ENCODE measurements around the gene STAC.
A peak's percentile ranks its signal among the peaks of the same experiment; 100 is the strongest.
"Not testable (repeated sequence)": the region's sequence is repeated elsewhere in the genome, so short reads cannot be mapped to it uniquely, and the experiment has no call there.

STAC gene

DNA sequence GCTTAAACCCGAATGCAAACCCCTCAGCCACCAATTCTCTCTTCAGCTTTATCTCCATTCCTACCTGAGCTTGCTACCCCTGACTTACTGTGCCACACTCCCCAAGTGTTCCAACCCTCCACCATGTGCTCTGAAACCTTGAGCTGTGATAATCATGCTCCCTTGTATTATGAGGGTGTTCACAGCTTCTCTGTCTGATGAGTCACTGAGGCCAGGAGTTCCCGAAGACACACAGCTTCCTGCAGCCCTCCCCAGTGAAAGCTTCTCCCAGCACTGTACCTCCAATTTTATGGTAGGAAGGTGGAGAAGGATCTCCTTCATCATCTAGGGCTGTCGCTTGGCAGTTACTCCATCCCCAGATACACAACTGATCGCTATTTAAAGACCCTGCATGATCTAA, 24.9 kb downstream of the STAC start:
- DNase-seq = no peak
- in situ Hi-C loops (cut with HindIII; ENCODE audit: low pct_ligation_motif_present, low pct_unique_long_range_greater_than_20kb, low sequenced_read_pairs) = no loop called here

DNA sequence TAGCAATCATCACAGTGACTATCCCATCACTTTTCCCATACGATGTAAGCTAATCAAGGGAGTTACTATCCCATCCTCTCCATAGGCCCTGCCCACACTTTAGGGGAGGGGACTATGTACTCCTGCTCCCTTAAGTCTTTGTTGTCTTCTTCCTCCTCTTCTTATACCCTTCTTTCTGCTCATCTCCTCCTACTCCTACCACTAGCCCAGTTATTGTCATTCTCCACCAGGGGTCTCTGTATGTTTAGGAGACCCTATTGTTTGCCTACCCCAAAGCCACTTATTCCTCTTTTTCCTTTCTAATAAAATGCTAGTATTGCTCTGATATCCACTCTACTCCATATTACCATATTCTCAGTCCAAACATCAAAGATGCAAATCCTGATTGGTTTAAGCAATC, 27.8 kb downstream of the STAC start:
- no peak for DNase-seq
- in situ Hi-C loops (cut with HindIII; ENCODE audit: low pct_ligation_motif_present, low pct_unique_long_range_greater_than_20kb, low sequenced_read_pairs) = no loop called here

DNA sequence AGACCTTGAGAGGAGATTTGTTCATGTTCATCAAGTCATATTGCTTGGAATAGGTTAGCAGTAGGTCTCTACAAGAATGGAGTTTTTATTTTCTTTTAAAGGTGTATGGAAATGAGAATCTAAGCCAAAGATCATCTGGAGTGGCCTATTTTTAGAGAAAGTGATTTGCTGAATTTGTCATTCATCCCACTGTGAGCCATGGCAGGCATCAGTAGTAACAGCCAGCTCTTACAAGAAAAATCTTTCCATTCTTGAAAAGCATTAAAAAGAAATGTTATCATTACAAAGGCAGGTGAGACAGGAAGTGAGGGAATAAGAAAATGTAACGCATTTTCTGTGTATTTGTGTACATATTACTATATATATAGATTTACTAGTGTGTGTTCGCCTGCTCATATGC, 29.6 kb downstream of the STAC start:
- no peak for DNase-seq
- in situ Hi-C loops (cut with HindIII; ENCODE audit: low pct_ligation_motif_present, low pct_unique_long_range_greater_than_20kb, low sequenced_read_pairs) = no loop called here

DNA sequence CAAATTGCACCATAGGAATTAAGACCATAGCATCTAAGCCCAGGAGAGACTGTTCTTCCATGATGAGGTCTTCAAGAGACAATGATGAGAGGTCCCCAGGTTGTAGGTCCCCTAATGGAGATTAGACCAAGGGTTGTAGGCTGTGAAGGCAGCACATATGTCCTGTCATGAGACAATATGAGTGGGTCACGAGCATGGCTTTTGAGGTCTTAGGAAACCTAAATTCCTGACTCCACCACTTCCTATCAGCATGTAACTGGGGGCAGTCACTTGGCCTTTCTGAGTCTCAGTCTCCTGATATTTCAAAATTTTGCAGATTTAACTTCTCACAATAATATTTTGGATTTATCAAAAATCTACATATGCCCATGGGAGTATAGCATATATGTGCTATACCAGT, 31.3 kb downstream of the STAC start:
- in situ Hi-C loops (cut with HindIII; ENCODE audit: low pct_ligation_motif_present, low pct_unique_long_range_greater_than_20kb, low sequenced_read_pairs) = no loop called here
- no peak for DNase-seq

DNA sequence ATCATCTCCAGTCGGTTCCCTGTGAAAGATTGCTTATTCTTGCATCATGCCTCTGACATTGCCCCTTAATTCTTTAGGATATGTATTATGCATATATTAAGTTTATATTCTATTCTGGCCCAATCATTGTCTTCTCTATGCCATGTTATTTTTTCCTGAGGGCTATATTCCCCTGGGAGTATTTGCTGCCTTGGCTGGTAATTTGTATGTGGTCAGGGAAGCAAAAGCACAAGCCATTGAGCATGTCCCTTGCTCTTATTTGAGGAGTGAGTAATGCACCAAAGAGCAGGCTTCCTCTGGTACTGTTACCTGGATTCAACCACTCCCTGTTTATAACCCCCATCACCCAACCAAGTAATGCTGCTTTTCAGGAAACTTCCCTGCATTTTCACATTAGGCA, 36.3 kb downstream of the STAC start:
- no peak for DNase-seq
- in situ Hi-C loops (cut with HindIII; ENCODE audit: low pct_ligation_motif_present, low pct_unique_long_range_greater_than_20kb, low sequenced_read_pairs) = no loop called here

DNA sequence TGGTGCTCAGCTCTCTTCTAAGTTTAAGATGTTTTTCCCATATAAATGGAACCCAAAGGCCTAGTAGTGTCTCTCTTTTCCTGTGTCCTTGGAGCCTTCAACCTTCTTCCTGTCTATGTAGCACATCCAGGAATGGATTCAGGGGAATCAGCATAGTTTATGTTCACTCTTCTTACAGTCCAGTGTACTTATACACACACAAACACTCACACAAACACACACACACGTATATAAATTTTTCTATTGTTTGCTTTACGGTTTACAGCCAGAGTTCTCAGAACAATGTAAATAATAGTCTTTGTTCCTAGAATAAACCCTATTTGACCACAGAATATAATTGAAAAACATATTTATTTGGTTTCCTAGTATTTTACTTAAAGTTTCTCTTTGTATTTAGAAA, 36.9 kb downstream of the STAC start:
- in situ Hi-C loops (cut with HindIII; ENCODE audit: low pct_ligation_motif_present, low pct_unique_long_range_greater_than_20kb, low sequenced_read_pairs) = no loop called here
- no peak for DNase-seq

DNA sequence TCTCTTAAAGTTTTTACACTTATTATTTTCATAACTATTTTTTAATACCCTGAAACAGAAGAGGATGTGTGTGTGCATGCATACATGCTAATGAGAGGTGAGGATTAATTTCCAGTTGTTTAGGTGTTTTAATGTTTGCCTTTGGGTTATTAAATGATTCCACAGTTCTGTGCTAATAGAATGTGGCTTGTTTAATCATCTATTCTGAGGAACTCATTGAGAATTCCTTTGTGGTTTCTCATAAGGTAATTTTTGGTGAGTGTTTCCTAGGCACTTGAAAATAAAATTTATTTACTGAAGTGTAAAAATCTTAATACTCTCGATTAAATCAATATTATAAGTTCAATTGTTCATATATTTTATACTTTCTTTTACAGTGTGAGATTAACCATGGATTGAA, 38.0 kb downstream of the STAC start:
- DNase-seq = peak; percentile 48
- in situ Hi-C loops (cut with HindIII; ENCODE audit: low pct_ligation_motif_present, low pct_unique_long_range_greater_than_20kb, low sequenced_read_pairs) = no loop called here

DNA sequence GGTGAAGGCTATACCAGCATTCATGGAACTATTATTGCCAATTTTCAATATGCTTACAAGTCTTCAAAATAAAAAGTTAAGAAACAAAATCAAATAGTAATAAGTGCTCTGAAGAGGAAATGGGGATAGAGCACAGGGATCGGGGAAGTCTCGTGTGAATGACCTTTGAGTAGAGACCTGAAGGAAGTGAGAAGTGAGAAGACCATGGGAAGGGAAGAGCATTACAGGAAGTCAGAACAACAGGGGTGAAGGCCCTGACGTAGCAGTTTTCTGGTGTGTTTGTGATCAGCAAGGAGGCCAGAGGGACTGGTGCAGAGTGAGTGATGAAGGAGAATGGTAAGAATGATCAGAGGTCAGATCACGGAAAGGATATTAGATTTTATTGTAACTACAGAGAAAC, 48.1 kb downstream of the STAC start:
- no peak for DNase-seq
- in situ Hi-C loops (cut with HindIII; ENCODE audit: low pct_ligation_motif_present, low pct_unique_long_range_greater_than_20kb, low sequenced_read_pairs) = no loop called here

DNA sequence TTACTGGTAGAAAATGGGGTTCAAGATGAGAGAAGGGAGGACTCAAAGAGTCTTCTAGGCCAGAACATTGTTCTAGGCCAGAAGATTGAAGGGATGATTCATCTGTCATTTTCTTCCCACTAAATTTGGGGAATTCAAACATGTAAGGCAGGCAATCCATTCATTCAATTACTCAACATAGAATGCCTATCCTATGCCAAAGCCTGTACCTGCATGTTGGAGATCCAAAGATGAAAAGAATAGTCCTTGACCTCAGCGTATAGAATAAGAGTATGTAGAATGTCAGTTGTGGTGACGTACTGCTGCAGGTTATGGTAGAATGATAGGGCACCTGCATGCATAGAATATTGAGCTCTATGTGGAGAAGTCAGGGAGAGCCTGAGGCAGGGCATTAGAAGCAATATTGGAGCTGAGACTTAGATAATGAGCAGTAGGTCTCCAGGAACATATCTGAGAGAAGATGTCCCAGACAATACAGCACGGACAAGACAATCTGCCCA, 49.7 kb downstream of the STAC start:
- no peak for DNase-seq
- in situ Hi-C loops (cut with HindIII; ENCODE audit: low pct_ligation_motif_present, low pct_unique_long_range_greater_than_20kb, low sequenced_read_pairs) = no loop called here

DNA sequence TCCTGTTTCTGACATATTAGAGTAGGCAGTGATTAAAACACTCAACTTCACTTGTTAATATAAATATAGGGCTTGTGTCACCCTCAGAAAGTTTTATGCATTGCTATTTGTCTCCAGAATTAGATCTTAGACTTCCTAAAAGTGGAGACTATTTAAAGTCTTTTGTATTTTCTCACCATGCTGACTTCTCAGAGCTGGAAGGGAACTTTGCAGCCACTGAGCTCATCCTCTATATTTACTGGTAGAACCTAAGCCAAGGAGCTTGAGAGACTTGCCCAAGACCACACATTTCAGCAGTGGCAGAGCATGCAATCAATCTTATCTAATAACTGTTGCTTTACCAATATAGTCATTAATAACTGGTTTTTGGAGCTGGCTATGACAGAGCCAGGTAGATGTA, 53.2 kb downstream of the STAC start:
- in situ Hi-C loops (cut with HindIII; ENCODE audit: low pct_ligation_motif_present, low pct_unique_long_range_greater_than_20kb, low sequenced_read_pairs) = no loop called here

DNA sequence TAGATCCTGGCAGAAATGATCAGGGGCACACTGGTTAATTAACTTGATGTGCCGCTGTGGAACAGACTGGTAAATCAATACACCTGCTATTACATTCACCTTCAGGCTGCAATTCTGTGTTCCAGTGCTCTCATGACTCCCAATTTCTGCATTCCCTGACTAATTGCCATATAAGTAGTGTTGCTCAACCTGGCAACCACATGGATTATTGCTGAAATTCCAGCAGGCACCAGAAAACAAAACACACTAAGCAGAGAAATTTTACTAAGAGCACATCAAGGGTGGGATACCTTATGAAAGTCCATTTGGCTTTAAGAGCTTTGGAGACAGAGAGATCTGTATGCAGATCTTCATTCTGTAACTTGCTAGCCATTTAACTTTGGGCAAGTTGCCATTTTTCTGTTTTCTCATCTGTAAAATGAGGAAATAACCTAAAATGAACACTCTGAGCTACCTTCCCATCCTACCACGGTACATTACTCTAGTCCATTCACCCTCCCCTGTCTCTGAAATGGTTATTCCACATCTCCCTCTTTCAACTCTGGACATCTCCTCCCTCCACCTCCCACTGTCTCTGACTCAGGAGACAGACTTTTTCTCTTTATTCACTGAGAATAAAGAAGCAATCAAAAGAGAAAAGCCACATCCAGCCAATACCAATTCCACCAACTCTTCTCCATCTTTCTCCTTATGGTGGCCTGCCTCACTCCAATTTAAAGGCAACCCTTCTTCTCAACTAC, 54.6 kb downstream of the STAC start:
- in situ Hi-C loops (cut with HindIII; ENCODE audit: low pct_ligation_motif_present, low pct_unique_long_range_greater_than_20kb, low sequenced_read_pairs) = no loop called here
- DNase-seq = no peak

More for the DNA sequence above, 53.2 kb downstream of the STAC start:
- no peak for DNase-seq

DNA sequence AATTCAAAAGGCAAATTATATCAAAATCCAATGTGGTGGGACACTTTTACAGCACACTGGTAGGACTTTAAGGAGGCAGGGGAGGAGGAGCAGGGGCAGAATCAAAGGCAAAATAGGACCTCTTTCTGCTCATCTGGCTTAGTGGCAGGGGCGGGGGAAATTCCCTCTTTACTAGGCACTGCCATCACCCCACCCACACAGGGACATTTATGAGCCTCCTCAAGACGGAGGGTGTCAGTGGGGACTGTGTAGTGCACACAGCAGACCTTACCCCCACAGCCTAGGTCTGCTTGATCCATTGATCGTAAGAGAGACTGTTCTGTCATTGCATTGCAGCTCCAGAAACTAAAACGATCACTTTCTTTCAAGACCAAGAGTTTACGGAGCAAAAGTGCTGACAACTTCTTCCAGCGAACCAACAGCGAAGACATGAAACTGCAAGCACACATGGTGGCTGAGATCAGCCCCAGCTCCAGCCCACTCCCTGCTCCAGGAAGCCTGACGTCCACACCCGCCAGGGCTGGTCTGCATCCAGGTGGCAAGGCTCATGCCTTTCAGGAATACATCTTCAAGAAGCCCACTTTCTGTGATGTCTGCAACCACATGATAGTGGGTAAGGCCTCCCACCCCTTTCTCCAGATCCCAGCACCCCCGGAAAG, 62.9 kb downstream of the STAC start:
- DNase-seq = no peak
- in situ Hi-C loops (cut with HindIII; ENCODE audit: low pct_ligation_motif_present, low pct_unique_long_range_greater_than_20kb, low sequenced_read_pairs) = no loop called here

DNA sequence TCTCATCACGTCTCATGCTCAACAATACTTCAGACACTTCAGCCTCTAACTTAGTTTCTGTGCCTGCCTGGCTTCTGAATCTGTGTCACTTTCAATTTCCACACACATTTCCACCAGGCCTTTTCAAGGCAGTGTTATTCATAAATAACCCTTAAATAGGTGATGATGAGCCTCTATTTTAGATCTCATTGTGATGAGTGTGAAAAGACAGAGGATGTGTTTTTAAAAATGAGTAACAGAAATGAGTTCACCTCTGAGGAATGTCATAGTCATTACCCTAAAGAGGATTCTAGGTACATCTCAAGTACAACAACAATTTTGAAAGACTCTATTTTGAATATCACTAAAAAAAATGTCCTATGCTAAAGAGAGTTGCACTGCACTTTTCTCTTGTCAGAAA, 64.6 kb downstream of the STAC start:
- DNase-seq = peak; percentile 32
- in situ Hi-C loops (cut with HindIII; ENCODE audit: low pct_ligation_motif_present, low pct_unique_long_range_greater_than_20kb, low sequenced_read_pairs) = no loop called here

DNA sequence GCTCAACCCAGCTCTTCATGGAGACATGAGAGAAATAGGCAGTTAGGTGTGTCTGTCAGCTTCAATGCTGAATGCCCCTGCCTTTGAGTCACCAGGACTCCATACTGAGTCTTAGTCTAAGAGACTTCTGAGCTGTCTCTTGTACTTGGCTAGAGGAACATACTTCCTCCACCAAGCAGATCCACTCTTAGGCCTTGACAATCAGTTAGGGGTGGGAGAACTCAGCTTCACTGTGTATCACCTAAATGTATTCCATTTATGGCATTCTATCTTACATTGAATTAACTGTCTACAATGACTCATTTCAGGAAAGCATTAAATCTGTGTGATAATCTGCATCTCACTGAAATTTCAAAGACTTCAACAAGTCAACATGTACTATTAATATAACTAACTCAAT, 66.0 kb downstream of the STAC start:
- in situ Hi-C loops (cut with HindIII; ENCODE audit: low pct_ligation_motif_present, low pct_unique_long_range_greater_than_20kb, low sequenced_read_pairs) = no loop called here
- DNase-seq = no peak

DNA sequence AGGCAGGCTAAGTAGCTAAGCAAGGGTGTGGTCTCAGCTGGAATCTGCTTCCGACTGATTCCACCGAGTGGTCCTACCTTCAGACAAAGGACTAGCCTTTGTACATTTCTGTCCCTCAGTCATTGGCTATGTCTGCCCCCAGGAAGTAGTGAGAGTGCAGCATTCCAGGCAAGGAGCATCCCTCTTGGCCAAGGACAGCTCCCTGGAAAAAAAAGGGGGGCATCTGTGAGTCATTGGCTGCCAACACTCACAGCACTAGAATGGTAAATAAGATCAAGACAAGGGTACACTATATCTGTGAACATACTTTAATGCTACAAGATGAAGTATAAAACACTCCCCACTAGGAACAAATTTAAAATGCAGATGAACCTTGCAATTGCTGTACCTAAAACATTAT, 66.8 kb downstream of the STAC start:
- DNase-seq = no peak
- in situ Hi-C loops (cut with HindIII; ENCODE audit: low pct_ligation_motif_present, low pct_unique_long_range_greater_than_20kb, low sequenced_read_pairs) = no loop called here

DNA sequence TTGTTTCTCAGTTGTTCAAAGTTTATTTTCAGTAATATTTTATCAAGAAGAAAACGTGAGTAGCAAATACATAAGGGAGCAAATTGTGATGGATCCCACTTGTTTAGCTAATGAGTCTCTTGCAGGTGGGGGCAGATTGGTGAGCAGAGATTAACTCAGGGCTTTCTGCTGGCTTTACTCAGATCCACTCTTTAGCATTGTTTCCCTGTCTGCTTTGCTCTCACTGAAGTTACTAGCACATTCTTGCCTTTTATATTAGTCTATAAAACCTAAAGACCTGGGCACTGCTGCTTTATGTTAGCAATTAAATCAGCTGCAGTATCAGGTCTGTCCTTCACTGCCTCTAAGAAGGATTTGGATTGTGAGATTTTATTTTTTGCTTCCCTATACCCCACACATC, 71.5 kb downstream of the STAC start:
- no peak for DNase-seq
- in situ Hi-C loops (cut with HindIII; ENCODE audit: low pct_ligation_motif_present, low pct_unique_long_range_greater_than_20kb, low sequenced_read_pairs) = no loop called here

DNA sequence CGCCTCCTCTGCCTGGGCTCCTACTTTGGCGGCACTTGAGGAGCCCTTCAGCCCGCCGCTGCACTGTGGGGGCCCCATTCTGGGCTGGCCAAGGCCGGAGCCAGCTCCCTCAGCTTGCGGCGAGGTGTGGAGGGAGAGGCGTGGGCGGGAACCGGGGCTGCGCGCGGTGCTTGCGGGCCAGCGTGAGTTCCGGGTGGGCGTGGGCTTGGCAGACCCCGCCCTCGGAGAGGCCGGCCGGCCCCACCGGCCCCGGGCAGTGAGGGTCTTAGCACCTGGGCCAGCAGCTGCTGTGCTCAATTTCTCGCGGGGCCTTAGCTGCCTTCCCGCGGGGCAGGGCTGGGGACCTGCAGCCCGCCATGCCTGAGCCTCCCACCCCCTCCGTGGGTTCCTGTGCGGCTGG, 72.9 kb downstream of the STAC start:
- in situ Hi-C loops (cut with HindIII; ENCODE audit: low pct_ligation_motif_present, low pct_unique_long_range_greater_than_20kb, low sequenced_read_pairs); DNase-seq: not testable (repeated sequence)

DNA sequence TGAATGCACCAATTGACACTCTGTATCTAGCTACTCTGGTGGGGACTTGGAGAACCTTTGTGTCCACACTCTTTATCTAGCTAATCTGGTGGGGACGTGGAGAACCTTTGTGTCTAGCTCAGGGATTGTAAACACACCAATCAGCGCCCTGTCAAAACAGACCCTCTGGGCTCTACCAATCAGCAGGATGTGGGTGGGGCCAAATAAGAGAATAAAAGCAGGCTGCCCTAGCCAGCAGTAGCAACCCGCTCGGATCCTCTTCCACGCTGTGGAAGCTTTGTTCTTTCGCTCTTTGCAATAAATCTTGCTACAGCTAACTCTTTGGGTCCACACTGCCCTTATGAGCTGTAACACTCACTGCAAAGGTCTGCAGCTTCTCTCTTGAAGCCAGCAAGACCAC, 73.6 kb downstream of the STAC start:
- in situ Hi-C loops (cut with HindIII; ENCODE audit: low pct_ligation_motif_present, low pct_unique_long_range_greater_than_20kb, low sequenced_read_pairs); DNase-seq: not testable (repeated sequence)

DNA sequence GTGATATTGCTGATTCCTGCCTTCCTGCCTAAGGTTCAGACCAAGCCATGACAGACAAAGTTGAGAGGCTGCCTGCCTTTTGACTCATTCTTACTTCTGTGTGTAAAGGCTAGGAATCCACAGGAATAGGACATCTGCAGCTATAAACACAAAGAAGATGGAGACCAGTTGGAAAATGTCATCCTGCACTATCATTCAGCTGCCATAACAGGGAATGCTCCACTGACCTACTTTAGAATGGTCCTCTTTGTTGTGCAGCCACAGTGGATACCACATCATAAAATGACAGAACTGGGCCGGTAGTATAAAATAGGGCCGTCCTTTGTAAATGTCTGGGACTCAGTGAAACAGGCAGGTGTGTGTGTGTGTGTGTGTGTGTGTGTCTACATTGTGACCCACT, 75.1 kb downstream of the STAC start:
- DNase-seq = no peak
- in situ Hi-C loops (cut with HindIII; ENCODE audit: low pct_ligation_motif_present, low pct_unique_long_range_greater_than_20kb, low sequenced_read_pairs) = no loop called here

DNA sequence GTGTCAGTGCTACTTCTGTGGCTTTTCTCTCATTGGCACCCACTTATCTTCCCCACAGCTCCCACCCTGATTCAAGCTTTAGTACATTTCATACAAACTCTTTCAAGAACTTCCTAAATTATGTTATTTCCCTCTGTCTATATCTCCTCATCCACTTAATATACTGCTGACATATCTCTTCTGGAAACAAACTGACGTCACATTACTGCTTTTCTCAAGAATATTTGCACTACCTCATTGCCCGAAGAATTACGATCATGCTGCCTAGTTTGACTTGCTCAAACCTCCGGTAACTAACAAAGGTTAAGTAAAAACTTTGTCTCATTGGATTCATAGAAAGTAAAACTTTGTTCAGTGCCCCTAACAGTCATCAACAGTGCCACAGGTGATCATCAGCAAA, 76.5 kb downstream of the STAC start:
- in situ Hi-C loops (cut with HindIII; ENCODE audit: low pct_ligation_motif_present, low pct_unique_long_range_greater_than_20kb, low sequenced_read_pairs) = no loop called here
- DNase-seq = no peak
